ENCODE results near the gene INSR. TPM values are rescaled to one million over a fixed set of nuclear protein-coding genes. Genes with fewer than 3 reads are reported as not detected.

Gene INSR
- total and polyA plus RNA-seq, 2 experiments from 2014 or later, result 6.2 to 11.7 TPM

DNA sequence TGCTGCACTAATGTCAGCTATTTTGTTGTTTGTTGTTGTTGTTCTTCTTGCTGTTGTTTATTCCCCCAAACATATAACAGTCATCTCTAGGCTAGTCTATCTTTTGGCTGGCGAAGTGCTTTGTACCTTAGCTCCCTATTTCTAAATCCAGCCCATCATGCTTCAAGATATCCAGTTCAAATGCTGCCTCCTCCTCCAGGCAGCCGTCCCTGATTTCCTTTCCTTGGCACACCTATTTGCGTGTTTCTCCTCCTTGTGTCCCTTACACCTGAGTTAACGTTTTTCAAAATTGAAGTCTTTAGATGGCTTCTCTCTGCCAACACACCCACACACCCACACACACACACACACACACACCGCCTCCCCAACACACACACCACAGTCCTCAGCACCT is 25.5 kb downstream of the INSR start:
- Histone ChIP-seq H3K79me2 (ENCODE audit: insufficient read depth) (peaks cover 8% of the 10 kb centered on the region), H3K9me3 (ENCODE audit: low read depth) (no peaks in the 10 kb centered on the region), H3K4me2 (ENCODE audit: unreplicated experiment) (no peak overlapping the region), H3K27me3 (replicated peaks; ENCODE audit: insufficient read depth) (no peaks in the 10 kb centered on the region), H3F3A (ENCODE audit: insufficient read depth) (0 out of 2 replicates have a peak, but pooled peaks cover 3% of the 10 kb centered on the region), H3K9me2 (ENCODE audit: insufficient read depth) (no peaks in the 10 kb centered on the region), H3K4me1 (ENCODE audit: insufficient read depth) (no peaks in the 10 kb centered on the region), H3K36me3 (ENCODE audit: low read depth) (0 out of 2 replicates have a peak, but pooled peaks cover 7% of the 10 kb centered on the region), H3K9ac (no peak overlapping the region), H3K27ac (no peak overlapping the region), H4K20me1 (ENCODE audit: insufficient read depth) (no peaks in the 10 kb centered on the region), H2AFZ (no peak overlapping the region), H3K4me3 (no peak overlapping the region)
- 93 to 99% methylated on average over 5 of the region's 5 CpGs for WGBS, 2 experiments (ENCODE audit: low coverage in 1 of 2, low lambda C conversion rate in 2 of 2, missing lambda C conversion rate in 2 of 2)
- DNase-seq, result no peak
- in situ Hi-C loops (cut with MboI), result no loop called here
- TF ChIP-seq EZH2 (IDR thresholded peaks at IDR 0.05; ENCODE audit: insufficient read depth, poor library complexity, severe bottlenecking) (no peak), EZH2phosphoT487 (IDR thresholded peaks at IDR 0.05; ENCODE audit: insufficient read depth, low read depth) (no peak)

DNA sequence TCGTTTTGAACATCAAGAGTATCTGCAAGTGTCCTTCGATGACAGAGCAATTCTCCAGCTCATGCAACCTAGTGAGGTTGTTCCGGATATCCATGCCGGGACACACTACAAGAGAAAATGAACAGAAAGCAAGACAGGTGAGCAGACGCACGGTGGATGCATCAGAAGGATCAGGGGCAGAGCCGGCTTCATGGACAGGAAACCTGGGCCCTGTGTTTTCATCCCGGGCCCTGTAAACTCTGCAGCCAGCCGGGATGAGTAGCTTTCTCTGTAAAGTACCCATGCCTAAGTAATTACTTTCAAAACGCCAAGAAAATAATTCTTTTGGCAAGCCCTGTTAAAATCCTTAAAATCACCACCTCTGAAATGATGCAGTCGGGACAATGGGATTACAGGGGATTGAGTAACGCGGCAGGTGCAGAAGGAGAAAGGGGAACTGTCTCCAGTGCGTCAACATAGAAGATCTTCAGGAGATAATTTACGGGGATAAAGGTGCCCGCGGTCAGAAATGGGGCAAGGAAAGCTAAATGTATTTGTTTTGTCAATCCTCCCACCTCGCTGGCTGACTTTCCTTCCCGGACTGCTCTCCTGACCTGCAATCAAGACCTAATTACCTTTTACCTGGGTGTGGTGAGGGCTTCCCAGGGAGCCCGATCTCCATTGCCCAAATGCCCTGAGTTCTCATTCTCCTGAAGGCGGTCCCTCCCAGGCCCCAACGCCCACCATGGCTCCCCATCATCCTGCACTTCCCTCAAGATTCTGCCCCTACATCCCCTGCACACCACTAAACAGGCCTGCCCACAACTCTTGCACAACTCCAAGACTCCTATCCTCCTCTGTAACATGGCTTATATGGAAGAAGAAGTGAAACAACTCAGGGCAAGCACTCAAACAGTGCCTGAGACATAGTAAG is 26.2 kb downstream of the INSR start:
- 0 out of 2 replicates have a peak, but pooled peaks cover 7% of the 10 kb centered on the region for H3K36me3 ChIP-seq (ENCODE audit: low read depth)
- WGBS, 2 experiments (ENCODE audit: low coverage in 1 of 2, low lambda C conversion rate in 2 of 2, missing lambda C conversion rate in 2 of 2), result 78 to 81% methylated on average over 22 of the region's 22 CpGs
- H3K79me2 ChIP-seq (ENCODE audit: insufficient read depth), result peaks cover 8% of the 10 kb centered on the region
- H3K9me3 ChIP-seq (ENCODE audit: low read depth), result no peaks in the 10 kb centered on the region
- H3K9ac ChIP-seq, result no peak overlapping the region
- H3K27me3 ChIP-seq (replicated peaks; ENCODE audit: insufficient read depth), result no peaks in the 10 kb centered on the region
- H3K4me3 ChIP-seq, result no peak overlapping the region
- in situ Hi-C loops (cut with MboI), result no loop called here
- H3K4me1 ChIP-seq (ENCODE audit: insufficient read depth), result no peaks in the 10 kb centered on the region
- H4K20me1 ChIP-seq (ENCODE audit: insufficient read depth), result no peaks in the 10 kb centered on the region
- no peak overlapping the region for H3K4me2 ChIP-seq (ENCODE audit: unreplicated experiment)
- DNase-seq, result no peak
- TF ChIP-seq EZH2phosphoT487 (IDR thresholded peaks at IDR 0.05; ENCODE audit: insufficient read depth, low read depth) (no peak), EZH2 (IDR thresholded peaks at IDR 0.05; ENCODE audit: insufficient read depth, poor library complexity, severe bottlenecking) (no peak)
- H3F3A ChIP-seq (ENCODE audit: insufficient read depth), result 0 out of 2 replicates have a peak, but pooled peaks cover 1% of the 10 kb centered on the region
- H3K27ac ChIP-seq, result no peak overlapping the region
- no peak overlapping the region for H2AFZ ChIP-seq
- no peaks in the 10 kb centered on the region for H3K9me2 ChIP-seq (ENCODE audit: insufficient read depth)

DNA sequence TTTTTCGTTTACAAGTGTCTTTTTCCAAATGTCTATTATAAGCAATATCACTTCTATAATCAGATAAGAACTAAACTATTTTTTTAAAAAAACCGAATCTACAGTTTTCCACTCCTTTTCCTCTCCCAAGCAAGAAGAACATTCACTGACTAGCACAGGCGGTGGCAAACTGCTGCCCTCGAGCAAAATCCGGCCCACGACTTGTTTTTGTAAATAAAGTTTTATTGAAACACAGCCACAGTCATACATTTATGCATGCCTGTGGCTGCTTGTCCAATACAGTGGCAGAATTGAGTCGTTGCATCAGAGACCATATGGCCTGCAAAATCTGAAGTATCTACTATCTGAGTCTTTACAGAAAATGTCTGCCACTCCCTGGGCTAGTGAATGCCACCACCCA is 27.4 kb downstream of the INSR start:
- Histone ChIP-seq H3K79me2 (ENCODE audit: insufficient read depth) (peaks cover 8% of the 10 kb centered on the region), H3K9me3 (ENCODE audit: low read depth) (no peaks in the 10 kb centered on the region), H3K27ac (no peak overlapping the region), H3K4me3 (no peak overlapping the region), H2AFZ (no peak overlapping the region), H3F3A (ENCODE audit: insufficient read depth) (no peaks in the 10 kb centered on the region), H3K9me2 (ENCODE audit: insufficient read depth) (no peaks in the 10 kb centered on the region), H3K4me2 (ENCODE audit: unreplicated experiment) (no peak overlapping the region), H3K4me1 (ENCODE audit: insufficient read depth) (no peaks in the 10 kb centered on the region), H3K9ac (no peak overlapping the region), H3K36me3 (ENCODE audit: low read depth) (0 out of 2 replicates have a peak, but pooled peaks cover 7% of the 10 kb centered on the region), H3K27me3 (replicated peaks; ENCODE audit: insufficient read depth) (no peaks in the 10 kb centered on the region), H4K20me1 (ENCODE audit: insufficient read depth) (no peaks in the 10 kb centered on the region)
- in situ Hi-C loops (cut with MboI), result no loop called here
- WGBS, 2 experiments (ENCODE audit: low coverage in 1 of 2, low lambda C conversion rate in 2 of 2, missing lambda C conversion rate in 2 of 2), result 95 to 98% methylated on average over 7 of the region's 7 CpGs
- TF ChIP-seq EZH2phosphoT487 (IDR thresholded peaks at IDR 0.05; ENCODE audit: insufficient read depth, low read depth) (no peak), EZH2 (IDR thresholded peaks at IDR 0.05; ENCODE audit: insufficient read depth, poor library complexity, severe bottlenecking) (no peak)
- DNase-seq, result no peak

GRCh38 chr19:7265963-7266362 is 28.3 kb downstream of the INSR start:
- 28 to 29% methylated on average over 5 of the region's 5 CpGs for WGBS, 2 experiments (ENCODE audit: low coverage in 1 of 2, low lambda C conversion rate in 2 of 2, missing lambda C conversion rate in 2 of 2)
- Histone ChIP-seq H3K36me3 (ENCODE audit: low read depth) (0 out of 2 replicates have a peak, but pooled peaks cover 7% of the 10 kb centered on the region), H3K9me3 (ENCODE audit: low read depth) (no peaks in the 10 kb centered on the region), H3K4me3 (no peak overlapping the region), H3K9me2 (ENCODE audit: insufficient read depth) (no peaks in the 10 kb centered on the region), H3K9ac (no peak overlapping the region), H3K27me3 (replicated peaks; ENCODE audit: insufficient read depth) (no peaks in the 10 kb centered on the region), H2AFZ (no peak overlapping the region), H4K20me1 (ENCODE audit: insufficient read depth) (no peaks in the 10 kb centered on the region), H3K79me2 (ENCODE audit: insufficient read depth) (peaks cover 8% of the 10 kb centered on the region), H3K4me2 (ENCODE audit: unreplicated experiment) (no peak overlapping the region), H3K27ac (no peak overlapping the region), H3K4me1 (ENCODE audit: insufficient read depth) (no peaks in the 10 kb centered on the region), H3F3A (ENCODE audit: insufficient read depth) (no peaks in the 10 kb centered on the region)
- in situ Hi-C loops (cut with MboI), result no loop called here
- no peak for DNase-seq
- TF ChIP-seq EZH2phosphoT487 (IDR thresholded peaks at IDR 0.05; ENCODE audit: insufficient read depth, low read depth) (no peak), EZH2 (IDR thresholded peaks at IDR 0.05; ENCODE audit: insufficient read depth, poor library complexity, severe bottlenecking) (no peak)
